Smooth muscle cell of the brain vasculature (primary cell): ENCODE results near the gene DOLK.

ENCODE experiments used
- DNase-seq: peaks from one replicate; pipeline ENCODE4 v3.0.0-alpha.2; 2012; ENCODE audit warnings: low read depth, low spot score

The DOLK gene

DNA sequence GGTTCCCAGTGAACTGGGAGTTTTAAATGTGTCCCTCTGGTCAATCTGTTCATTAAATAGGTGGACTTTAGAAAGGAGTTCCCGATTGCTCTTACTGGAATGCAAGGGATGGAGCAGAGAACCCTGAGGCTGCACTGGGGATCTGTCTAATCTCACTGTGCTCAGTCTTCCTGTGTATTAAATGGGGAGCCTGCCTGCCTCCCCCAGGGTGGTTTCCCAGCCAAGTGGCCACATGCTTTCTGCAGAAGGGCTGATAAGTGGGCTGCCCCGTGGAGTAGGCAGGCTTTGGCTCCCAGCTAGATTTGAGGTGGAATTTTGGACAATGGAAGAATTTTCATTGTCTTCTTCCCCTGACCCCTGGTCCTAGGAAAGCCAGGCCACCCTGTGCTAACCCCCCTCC is 40.7 kb downstream of the DOLK start:
- no peak for DNase-seq

DNA sequence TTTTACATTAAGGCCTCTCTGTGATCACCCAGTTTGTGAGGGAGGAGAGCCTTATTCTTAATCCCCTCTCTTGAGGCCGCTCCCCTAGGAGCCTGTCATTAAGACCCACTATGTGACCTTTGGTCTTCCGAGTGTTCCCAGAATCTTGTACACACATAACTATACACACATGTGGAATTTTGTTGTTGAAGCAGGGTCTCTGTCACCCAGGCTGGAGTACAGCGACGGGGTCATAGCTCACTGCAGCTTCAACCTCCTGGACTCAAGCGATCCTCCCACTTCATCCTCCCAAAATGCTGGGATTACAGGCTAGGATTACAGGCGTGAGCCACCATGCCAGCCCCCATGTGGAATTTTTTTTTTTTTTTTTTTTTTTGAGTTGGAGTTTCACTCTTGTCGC is 41.4 kb downstream of the DOLK start:
- no peak for DNase-seq

DNA sequence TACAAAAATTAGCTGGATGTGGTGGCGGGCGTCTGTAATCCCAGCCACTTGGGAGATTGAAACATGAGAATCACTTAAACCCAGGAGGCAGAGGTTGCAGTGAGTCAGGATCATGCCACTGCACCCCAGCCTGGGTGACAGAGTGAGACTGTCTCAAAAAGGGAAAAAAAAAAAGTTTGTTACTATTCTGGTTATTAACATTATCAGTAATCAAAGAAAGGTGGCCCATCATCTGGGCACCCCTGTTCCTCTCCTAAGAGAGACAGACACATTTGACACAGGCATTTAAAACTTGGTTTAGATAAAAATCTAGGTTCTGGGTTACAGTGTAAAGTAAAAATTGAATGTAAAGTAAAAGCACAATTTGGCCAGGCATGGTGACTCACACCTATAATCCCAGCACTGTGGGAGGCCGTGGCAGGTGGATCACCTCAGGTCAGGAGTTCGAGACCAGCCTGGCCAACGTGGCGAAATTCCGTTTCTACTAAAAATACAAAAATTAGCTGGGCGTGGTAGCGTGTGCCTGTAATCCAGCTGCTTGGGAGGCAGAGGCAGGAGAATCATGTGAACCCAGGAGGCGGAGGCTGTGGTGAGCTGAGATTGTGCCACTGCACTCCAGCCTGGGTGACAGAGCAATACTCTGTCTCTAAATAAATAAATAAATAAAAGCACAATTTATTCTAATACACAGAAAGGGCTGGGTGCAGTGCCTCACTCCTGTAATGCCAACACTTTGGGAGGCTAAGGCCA is 43.4 kb downstream of the DOLK start:
- DNase-seq = no peak

DNA sequence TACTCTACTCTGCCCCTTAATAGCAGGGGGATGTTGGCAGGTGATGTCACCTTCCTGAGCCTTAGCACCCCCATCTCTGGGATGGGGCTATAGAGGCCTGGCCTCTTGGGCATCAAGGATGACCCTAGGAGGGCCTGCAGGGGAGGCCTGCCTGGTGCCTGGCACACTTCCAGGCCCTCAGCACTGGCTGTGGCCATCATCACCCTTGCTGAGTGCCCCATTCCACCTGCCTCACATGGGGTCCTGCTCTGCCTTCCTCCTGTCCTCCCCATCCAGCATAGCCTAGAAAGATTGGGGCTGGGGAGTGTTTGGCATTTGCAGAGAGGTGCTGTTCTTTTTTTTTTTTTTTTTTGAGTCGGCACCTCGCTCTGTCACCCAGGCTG is 44.3 kb downstream of the DOLK start:
- DNase-seq = no peak

DNA sequence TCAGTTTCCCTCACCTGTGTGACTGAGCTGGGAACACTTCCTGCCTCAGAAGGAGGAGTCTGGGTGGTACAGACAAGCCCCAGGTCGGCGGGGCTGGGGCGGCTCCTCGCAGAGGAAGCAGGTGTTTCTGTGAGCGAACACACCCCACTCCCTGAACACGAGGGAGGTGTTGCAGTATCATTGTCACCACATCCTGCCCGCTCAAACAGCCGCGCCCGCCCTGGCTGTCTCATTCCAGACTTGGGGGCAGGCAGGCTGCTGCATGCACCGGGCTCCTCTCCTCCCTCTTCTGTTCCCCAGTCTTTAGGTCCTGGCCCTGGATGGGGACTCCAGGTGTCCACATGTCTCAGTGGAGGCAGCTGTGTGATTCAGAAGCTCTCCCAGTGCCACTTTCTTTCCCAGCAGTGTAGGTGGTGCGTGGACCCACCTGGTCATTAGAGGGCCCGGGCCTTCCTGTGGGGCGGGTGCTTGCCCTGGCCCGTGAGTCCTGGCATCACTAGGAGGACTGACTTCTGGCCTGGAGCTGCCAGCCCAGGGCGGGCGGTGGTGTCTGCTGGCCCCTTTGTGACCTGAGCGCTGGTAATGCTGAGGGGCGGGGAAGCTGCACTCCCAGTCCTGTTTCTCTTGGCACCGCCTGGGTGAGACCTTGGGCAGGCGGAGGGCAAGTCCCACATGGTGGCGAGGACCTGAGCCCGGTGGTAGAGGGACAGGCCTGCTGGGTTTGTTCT is 44.9 kb downstream of the DOLK start:
- DNase-seq = no peak

DNA sequence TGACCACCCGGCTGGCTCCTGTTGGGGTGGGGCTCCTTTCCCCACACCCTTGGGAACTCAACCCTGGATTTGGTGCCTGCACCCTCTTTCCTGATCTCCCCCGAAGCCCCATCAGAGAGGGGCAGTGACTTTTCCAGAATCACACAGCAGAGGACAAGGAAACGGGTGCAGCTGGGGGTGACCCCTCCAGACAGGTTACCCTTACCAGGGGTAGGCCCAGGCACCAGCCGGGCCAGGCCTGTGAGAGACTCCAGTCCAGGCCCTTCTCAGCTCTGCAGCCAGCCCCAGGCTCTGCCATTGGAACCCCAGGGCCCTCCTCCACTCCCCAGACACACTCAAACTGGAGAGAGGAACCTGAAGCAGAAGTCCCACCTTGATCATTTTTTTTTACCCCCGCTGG is 45.6 kb downstream of the DOLK start:
- no peak for DNase-seq

DNA sequence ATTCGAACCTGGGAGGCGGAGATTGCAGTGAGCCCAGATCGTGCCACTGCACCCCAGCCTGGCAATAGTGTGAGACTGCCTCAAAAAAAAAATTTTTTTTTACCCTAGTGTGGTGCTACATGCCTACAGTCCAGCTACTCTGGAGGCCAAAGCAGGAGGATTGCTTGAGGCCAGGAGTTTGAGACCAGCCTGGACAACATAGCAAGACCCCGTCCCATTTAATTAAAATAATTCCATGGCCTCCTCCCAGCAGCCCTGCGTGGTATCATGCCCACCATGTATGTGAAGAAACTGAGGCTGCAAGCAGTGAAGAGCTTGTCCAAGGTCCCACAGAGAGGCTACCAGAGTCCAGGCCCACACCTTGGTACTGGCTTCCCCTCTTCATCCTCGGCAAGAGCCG is 46.0 kb downstream of the DOLK start:
- no peak for DNase-seq

DNA sequence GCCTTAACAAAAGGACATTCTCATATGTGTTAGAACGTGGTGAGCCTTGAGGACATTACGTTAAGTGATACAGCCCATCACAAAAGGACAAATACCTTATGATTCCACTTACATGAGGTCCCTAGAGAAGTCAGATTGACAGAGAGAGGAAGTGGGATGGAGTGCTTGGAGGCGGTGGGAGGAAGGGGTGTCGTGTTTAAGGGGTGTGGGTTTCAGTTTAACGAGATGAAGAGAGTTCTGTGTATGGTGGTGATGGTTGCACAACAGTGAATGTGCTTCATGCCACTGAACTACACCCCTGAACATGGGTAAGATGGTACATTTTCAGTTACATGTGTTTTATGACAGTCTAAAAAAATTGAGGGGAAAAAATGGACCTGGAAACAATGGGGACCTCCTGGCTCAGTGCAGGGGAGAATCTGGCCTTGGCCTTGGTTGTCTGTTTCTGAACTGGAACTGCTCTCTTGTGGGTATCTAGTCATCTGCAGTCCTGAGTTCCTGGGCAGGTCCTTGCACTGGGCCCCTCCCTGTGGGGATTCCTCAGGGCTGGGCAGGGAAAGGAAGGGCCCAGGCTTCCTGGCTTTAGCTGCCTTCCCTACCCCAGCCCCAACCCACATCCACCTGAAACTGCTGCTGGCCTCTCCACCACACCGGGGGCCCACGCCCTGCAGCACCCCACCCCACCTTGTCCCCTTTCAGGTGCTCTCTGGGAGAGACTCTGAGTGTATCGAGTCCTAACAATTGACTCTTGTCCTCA is 47.7 kb downstream of the DOLK start:
- DNase-seq = no peak

DNA sequence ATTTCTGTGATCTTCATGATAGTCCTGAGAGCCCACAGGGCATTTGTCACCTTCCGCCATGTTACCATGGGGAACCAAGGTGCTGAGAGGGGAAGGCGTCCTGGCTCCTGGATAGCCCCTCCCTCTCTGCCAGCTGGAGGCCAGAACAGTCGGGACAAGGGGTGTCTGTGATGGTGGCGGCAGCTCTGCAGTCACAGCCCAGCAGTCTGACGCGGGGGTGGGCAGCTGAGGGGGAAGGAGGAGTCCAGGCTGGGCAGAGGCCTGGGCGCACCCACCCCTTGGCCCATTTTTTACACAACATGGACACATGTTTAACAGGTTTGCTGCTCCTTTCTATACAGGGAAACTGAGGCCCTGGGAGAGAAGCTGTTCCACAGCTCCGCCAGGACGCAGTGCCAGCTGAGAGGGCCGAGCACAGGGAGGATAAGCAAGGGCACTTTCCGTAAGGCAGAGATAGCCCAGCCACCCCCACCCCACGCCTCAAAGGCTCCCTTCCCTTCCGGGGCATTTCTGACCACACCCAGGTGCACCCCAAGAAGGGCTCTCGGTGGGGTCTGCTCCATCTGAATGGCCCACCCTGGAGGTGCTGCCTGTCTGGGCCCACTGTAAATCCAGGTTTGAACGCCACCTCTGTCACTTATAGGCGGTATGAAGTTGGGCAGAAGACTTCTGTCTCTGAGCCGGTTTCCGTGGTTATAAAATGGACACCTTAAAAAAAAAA is 48.4 kb downstream of the DOLK start:
- no peak for DNase-seq

DNA sequence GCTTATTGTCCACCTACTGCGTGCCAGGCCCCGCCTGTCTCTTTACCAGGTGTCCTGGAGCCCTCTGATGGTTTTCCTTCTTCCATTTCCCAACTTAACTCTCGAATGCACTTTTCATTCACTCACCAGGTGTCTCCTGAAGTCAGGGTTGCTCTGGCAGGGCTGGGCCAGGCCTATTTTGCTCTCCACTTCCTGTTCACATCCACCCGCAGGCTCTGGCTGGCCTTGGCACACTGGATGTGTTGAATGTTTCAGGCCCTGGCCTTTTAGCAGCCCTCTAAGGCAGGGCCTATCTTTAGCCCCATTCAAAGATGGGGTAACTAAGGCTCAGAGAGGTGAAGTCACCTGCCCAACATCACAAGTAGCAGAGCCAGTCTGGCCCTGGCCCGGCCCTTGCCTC is 49.0 kb downstream of the DOLK start:
- DNase-seq = no peak

DNA sequence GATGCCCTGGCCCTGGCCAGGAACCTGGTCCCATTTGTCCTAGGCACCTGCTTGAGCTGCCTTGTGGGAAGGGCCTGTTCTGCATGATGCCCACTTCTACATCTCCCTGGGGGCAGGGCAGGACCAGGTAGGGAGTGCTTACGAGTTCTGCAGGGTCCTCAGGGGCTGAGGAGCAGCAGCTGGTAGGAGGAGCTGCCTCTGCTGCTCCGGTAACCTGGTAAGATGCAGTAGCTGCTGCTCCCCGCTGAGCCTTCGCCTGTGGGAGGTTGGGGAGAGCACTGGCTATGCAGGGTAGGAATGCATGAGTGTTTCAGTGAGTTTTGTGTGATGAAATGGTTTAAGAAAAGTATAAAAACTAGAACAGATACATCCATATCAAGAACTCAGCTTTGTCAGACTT is 51.8 kb downstream of the DOLK start:
- peak; percentile 49 for DNase-seq
